Measurements from ENCODE around the gene TBC1D13. TPM values are rescaled to one million over a fixed set of nuclear protein-coding genes. Genes with fewer than 3 reads are reported as not detected.
"Not testable (repeated sequence)": the region's sequence is repeated elsewhere in the genome, so short reads cannot be mapped to it uniquely, and the experiment has no call there.

The TBC1D13 gene
- total RNA-seq, 2 experiments from 2014 or later, result 25.4 to 28.7 TPM

- peak in 2 of 14 experiments; percentile 25 to 37 for DNase-seq
- CTCF ChIA-PET, result interaction anchor here (0.7 to 1.0 kb wide), 2 partner anchors 12 to 77 kb away, joined by 4 to 5 read pairs; no protein-coding TSS in a partner anchor
Measured at GRCh38 chr9:128851779-128852600, 64.9 kb downstream of the TBC1D13 start.

GRCh38 chr9:128852646-128853045 is 65.6 kb downstream of the TBC1D13 start:
- H3K27ac ChIP-seq (ENCODE audit: low read depth in 1 of 2, low read length in 2 of 2); H3K4me3 ChIP-seq (ENCODE audit: low read length); H3K4me1 Mint-ChIP-seq (ENCODE audit: low read depth); DNase-seq; H3K27me3 ChIP-seq (ENCODE audit: control insufficient read depth in 1 of 2, insufficient read depth in 2 of 2, low read length in 2 of 2); POLR2A ChIA-PET; H3K4me1 ChIP-seq (ENCODE audit: insufficient read depth, low read length); H3K27ac Mint-ChIP-seq; ATAC-seq (ENCODE audit: poor library complexity); H3K9me3 Mint-ChIP-seq; H3K36me3 ChIP-seq (ENCODE audit: insufficient read depth, low read length); H3K27me3 Mint-ChIP-seq; H3K4me3 Mint-ChIP-seq: not testable (repeated sequence)
- CTCF ChIA-PET, result interaction anchor here (0.7 to 1.0 kb wide), 2 partner anchors 11 to 76 kb away, joined by 4 to 5 read pairs; no protein-coding TSS in a partner anchor
- H3K36me3 Mint-ChIP-seq (ENCODE audit: low read depth), result peaks cover 34% of the 10 kb centered on the region
- intact Hi-C loops (cut with DNase I, micrococcal nuclease), result loop anchor here in 1 of 2 experiments (1.0 kb wide), 1 partner anchor 76 kb away; no protein-coding TSS in a partner anchor
- peaks cover 5 to 12% of the 10 kb centered on the region in 2 experiments for H3K9me3 ChIP-seq (ENCODE audit: control insufficient read depth in 1 of 2, insufficient read depth in 1 of 2, low read length in 2 of 2)

More at GRCh38 chr9:128851779-128852600, 64.9 kb downstream of the TBC1D13 start:
- POLR2A ChIA-PET; H3K27ac Mint-ChIP-seq; H3K4me1 Mint-ChIP-seq (ENCODE audit: low read depth); H3K9me3 Mint-ChIP-seq; H3K4me3 Mint-ChIP-seq; H3K4me3 ChIP-seq (ENCODE audit: low read length); ATAC-seq (ENCODE audit: poor library complexity); H3K36me3 ChIP-seq (ENCODE audit: insufficient read depth, low read length); H3K27me3 Mint-ChIP-seq; H3K4me1 ChIP-seq (ENCODE audit: insufficient read depth, low read length); H3K27me3 ChIP-seq (ENCODE audit: control insufficient read depth in 1 of 2, insufficient read depth in 2 of 2, low read length in 2 of 2); H3K27ac ChIP-seq (ENCODE audit: low read depth in 1 of 2, low read length in 2 of 2): not testable (repeated sequence)
- peak; percentile 32 for TF ChIP-seq CTCF (IDR thresholded peaks at IDR 0.05)
- H3K36me3 Mint-ChIP-seq (ENCODE audit: low read depth), result peaks cover 36% of the 10 kb centered on the region
- intact Hi-C loops (cut with DNase I, micrococcal nuclease), result loop anchor here in 1 of 2 experiments (1.0 kb wide), 1 partner anchor 76 kb away; no protein-coding TSS in a partner anchor
- H3K9me3 ChIP-seq (ENCODE audit: control insufficient read depth in 1 of 2, insufficient read depth in 1 of 2, low read length in 2 of 2), result peaks cover 5 to 12% of the 10 kb centered on the region in 2 experiments

GRCh38 chr9:128854454-128854853 is 67.4 kb downstream of the TBC1D13 start:
- H3K9me3 Mint-ChIP-seq; H3K27ac Mint-ChIP-seq; H3K27me3 Mint-ChIP-seq; H3K4me1 ChIP-seq (ENCODE audit: insufficient read depth, low read length); intact Hi-C loops (cut with DNase I, micrococcal nuclease); ATAC-seq (ENCODE audit: poor library complexity); H3K27me3 ChIP-seq (ENCODE audit: control insufficient read depth in 1 of 2, insufficient read depth in 2 of 2, low read length in 2 of 2); H3K4me3 ChIP-seq (ENCODE audit: low read length); POLR2A ChIA-PET; H3K9me3 ChIP-seq (ENCODE audit: control insufficient read depth in 1 of 2, insufficient read depth in 1 of 2, low read length in 2 of 2); DNase-seq; H3K36me3 ChIP-seq (ENCODE audit: insufficient read depth, low read length); H3K4me1 Mint-ChIP-seq (ENCODE audit: low read depth); H3K27ac ChIP-seq (ENCODE audit: low read depth in 1 of 2, low read length in 2 of 2); H3K4me3 Mint-ChIP-seq: not testable (repeated sequence)
- CTCF ChIA-PET, result interaction anchor here (1.0 kb wide), 1 partner anchor 9 kb away, joined by 3 read pairs; no protein-coding TSS in a partner anchor
- peaks cover 26% of the 10 kb centered on the region for H3K36me3 Mint-ChIP-seq (ENCODE audit: low read depth)

- H3K4me1 Mint-ChIP-seq (ENCODE audit: low read depth); H3K4me3 ChIP-seq (ENCODE audit: low read length); H3K9me3 ChIP-seq (ENCODE audit: control insufficient read depth in 1 of 2, insufficient read depth in 1 of 2, low read length in 2 of 2); H3K27ac Mint-ChIP-seq; POLR2A ChIA-PET; CTCF ChIA-PET; H3K36me3 ChIP-seq (ENCODE audit: insufficient read depth, low read length); H3K36me3 Mint-ChIP-seq (ENCODE audit: low read depth); ATAC-seq (ENCODE audit: poor library complexity); H3K4me3 Mint-ChIP-seq; intact Hi-C loops (cut with DNase I, micrococcal nuclease); DNase-seq; H3K27me3 ChIP-seq (ENCODE audit: control insufficient read depth in 1 of 2, insufficient read depth in 2 of 2, low read length in 2 of 2); H3K27me3 Mint-ChIP-seq; H3K9me3 Mint-ChIP-seq; H3K27ac ChIP-seq (ENCODE audit: low read depth in 1 of 2, low read length in 2 of 2); H3K4me1 ChIP-seq (ENCODE audit: insufficient read depth, low read length): not testable (repeated sequence)
Measured at GRCh38 chr9:128858476-128858875, 71.4 kb downstream of the TBC1D13 start.

Other genes starting within 250 kb of the TBC1D13 start
- 100 to 1,000 TPM; 386 to 392 TPM for gene SPTAN1, start 234.7 kb upstream of the TBC1D13 start, total RNA-seq
- gene DYNC2I2, start 130.4 kb upstream of the TBC1D13 start, total RNA-seq, result 1 to 10 TPM; 2.2 to 3.2 TPM
- gene SET, start 98.0 kb upstream of the TBC1D13 start, total RNA-seq, result 100 to 1,000 TPM; 228 to 241 TPM
- 1 to 10 TPM in 1 of 2 experiments, under 1 TPM in 1; 0.95 to 1.9 TPM for gene PKN3, start 84.8 kb upstream of the TBC1D13 start, total RNA-seq
- 10 to 100 TPM; 22.0 to 23.7 TPM for gene ZDHHC12, start 63.1 kb upstream of the TBC1D13 start, total RNA-seq
- 10 to 100 TPM; 25.4 to 32.6 TPM for gene ZER1, start 15.3 kb upstream of the TBC1D13 start, total RNA-seq
- gene ENDOG, start 31.2 kb downstream of the TBC1D13 start, total RNA-seq, result 1 to 10 TPM; 3.2 to 3.7 TPM
- gene SPOUT1, start 42.5 kb downstream of the TBC1D13 start, total RNA-seq, result 10 to 100 TPM; 22.2 to 27.6 TPM
- 1 to 10 TPM; 2.8 to 4.7 TPM for gene KYAT1, start 94.7 kb downstream of the TBC1D13 start, total RNA-seq
- gene LRRC8A, start 94.9 kb downstream of the TBC1D13 start, total RNA-seq, result 10 to 100 TPM; 35.0 to 35.8 TPM
- gene PHYHD1, start 133.7 kb downstream of the TBC1D13 start, total RNA-seq, result 1 to 10 TPM; 1.6 to 2.6 TPM
- gene DOLK, start 160.3 kb downstream of the TBC1D13 start, total RNA-seq, result 1 to 10 TPM; 7.4 to 7.8 TPM
- gene NUP188, start 160.4 kb downstream of the TBC1D13 start, total RNA-seq, result 10 to 100 TPM; 43.0 to 43.9 TPM
- gene SH3GLB2, start 241.1 kb downstream of the TBC1D13 start, total RNA-seq, result 10 to 100 TPM; 65.6 to 69.1 TPM
- gene MIGA2, start 249.4 kb downstream of the TBC1D13 start, total RNA-seq, result 10 to 100 TPM; 53.2 to 56.9 TPM

Data from CD4-positive, alpha-beta T cell (primary cell).